Left kidney (tissue), 2 donors: Measurements from ENCODE around the gene SWI5. TPM values are rescaled to one million over a fixed set of nuclear protein-coding genes. Genes with fewer than 3 reads are reported as not detected.
A peak's percentile ranks its signal among the peaks of the same experiment; 100 is the strongest.

Experiments
- DNase-seq: peaks from one replicate; pipeline ENCODE4 v3.0.0-alpha.2; 2013
- polyA plus RNA-seq: library from polyadenylated mRNA; unstranded; fragments of 120-200 nt; gene quantifications from one replicate; pipeline ENCODE4 v1.2.1, GENCODE V29; 2013; ENCODE audit not compliant: insufficient read length

Gene SWI5
- polyA plus RNA-seq, 1 donor, result 31.6 TPM

GRCh38 chr9:128250839-128251731 lies 25.0 kb upstream of the SWI5 start:
- no peak for DNase-seq

- no peak for DNase-seq
These were observed 24.4 kb upstream of the SWI5 start for GRCh38 chr9:128251732-128252100.

GRCh38 chr9:128252317-128253139 lies 23.5 kb upstream of the SWI5 start:
- DNase-seq, result no peak

GRCh38 chr9:128253140-128253990 lies 22.7 kb upstream of the SWI5 start:
- DNase-seq, result no peak

- no peak for DNase-seq
These were observed 22.1 kb upstream of the SWI5 start for GRCh38 chr9:128253991-128254346.

GRCh38 chr9:128254362-128254761 lies 21.7 kb upstream of the SWI5 start:
- DNase-seq, result no peak

- DNase-seq, result peak; percentile 64
These were observed 21.0 kb upstream of the SWI5 start for GRCh38 chr9:128254855-128255759.

- DNase-seq, result no peak
These were observed 18.8 kb upstream of the SWI5 start for GRCh38 chr9:128257086-128257825.

- DNase-seq, result no peak
These were observed 18.2 kb upstream of the SWI5 start for GRCh38 chr9:128257907-128258306.

GRCh38 chr9:128258326-128258725 lies 17.8 kb upstream of the SWI5 start:
- no peak for DNase-seq

GRCh38 chr9:128259156-128259555 lies 16.9 kb upstream of the SWI5 start:
- no peak for DNase-seq

- DNase-seq, result no peak
These were observed 15.7 kb upstream of the SWI5 start for GRCh38 chr9:128260340-128260739.

- no peak for DNase-seq
These were observed 13.4 kb upstream of the SWI5 start for GRCh38 chr9:128262687-128263086.

GRCh38 chr9:128265348-128265847 lies 10.7 kb upstream of the SWI5 start:
- DNase-seq, result no peak

- DNase-seq, result no peak
These were observed 9.0 kb upstream of the SWI5 start for GRCh38 chr9:128266868-128267590.

- DNase-seq, result no peak
These were observed 5.0 kb upstream of the SWI5 start for GRCh38 chr9:128271112-128271511.

- DNase-seq, result no peak
These were observed 4.6 kb upstream of the SWI5 start for GRCh38 chr9:128271512-128271911.

GRCh38 chr9:128274245-128274644 lies 1.8 kb upstream of the SWI5 start:
- no peak for DNase-seq

GRCh38 chr9:128275198-128276007 lies 673 bp upstream of the SWI5 start, which contains the start of gene GOLGA2:
GOLGA2 (minus strand) TSS chr9:128276007; CDS start chr9:128275976, 31 bp downstream.
- no peak for DNase-seq
